ENCODE data around the gene CCDC91. TPM values are rescaled to one million over a fixed set of nuclear protein-coding genes. Genes with fewer than 3 reads are reported as not detected.

Gene CCDC91
- total and polyA plus RNA-seq, 9 of the 15 experiments (the other 6 are each of a cell fraction or from before 2014, with no cell fraction given), result 10.1 to 31.1 (median 26.3) TPM

GRCh38 chr12:28223858-28224257, 33.6 kb downstream of the CCDC91 start (continued):
- no peak for TF ChIP-seq HDGF (IDR thresholded peaks at IDR 0.05)
- no peak for TF ChIP-seq ZNF175 (CRISPR knock-in tag; IDR thresholded peaks at IDR 0.05; ENCODE audit: low read depth)
- TF ChIP-seq PHB2 (IDR thresholded peaks at IDR 0.05; ENCODE audit: low read depth), result no peak
- TF ChIP-seq SAP30 (IDR thresholded peaks at IDR 0.05; ENCODE audit: borderline replicate concordance, insufficient read depth, low read depth, low read length, poor library complexity, severe bottlenecking), result no peak
- no peak for TF ChIP-seq HSF4 (CRISPR knock-in tag; IDR thresholded peaks at IDR 0.05; ENCODE audit: borderline replicate concordance)

- BruUV-seq (replicated peaks), result no TSS peak
- Histone ChIP-seq H3K9ac (ENCODE audit: insufficient read depth in 1 of 2, low read depth in 2 of 2, low read length in 2 of 2) (no peak overlapping the region), H4K20me1 (replicated peaks; ENCODE audit: control insufficient read depth, insufficient read depth, low read length) (no peaks in the 10 kb centered on the region), H3K36me3 (ENCODE audit: control insufficient read depth, insufficient read depth, low read length) (0 out of 3 replicates have a peak, but pooled peaks cover 2% of the 10 kb centered on the region), H3K27me3 (ENCODE audit: control insufficient read depth in 2 of 2, insufficient read depth in 2 of 2, low read length in 2 of 2) (no peaks in the 10 kb centered on the region), H3K4me1 (replicated peaks in 1 of 2; ENCODE audit: control insufficient read depth in 2 of 2, insufficient read depth in 2 of 2, low read length in 2 of 2) (peaks cover 4 to 17% of the 10 kb centered on the region in 2 experiments; a peak in 2 of 5 replicates), H3K4me2 (ENCODE audit: insufficient read depth, low read length) (no peak overlapping the region), H2AFZ (ENCODE audit: low read depth, low read length) (no peak overlapping the region), H3K9me3 (replicated peaks; ENCODE audit: control insufficient read depth, insufficient read depth, low read depth, low read length) (no peaks in the 10 kb centered on the region), H3K4me3 (no peak overlapping the region), H3K79me2 (ENCODE audit: control insufficient read depth, insufficient read depth, low read length) (peaks cover 35% of the 10 kb centered on the region), H3K9me1 (ENCODE audit: control insufficient read depth, insufficient read depth, low read length) (no peaks in the 10 kb centered on the region), H3K27ac (ENCODE audit: extremely low read depth, low read depth, low read length) (no peak overlapping the region)
- in situ Hi-C loops (cut with MboI) (no loop called here), intact Hi-C loops (cut with micrococcal nuclease) (no loop called here)
- ChIA-PET POLR2A (no interaction called here), CTCF (ENCODE audit: low intra/inter-chr PET ratio) (no interaction called here)
- DNase-seq (ENCODE audit: extremely low read depth in 1 of 4, low spot score in 3 of 4) (no peak), ATAC-seq (no peak), FAIRE-seq (no peak)
- TF ChIP-seq CHD2 (IDR thresholded peaks at IDR 0.05; ENCODE audit: low read depth, low read length) (no peak), AFF1 (IDR thresholded peaks at IDR 0.05; ENCODE audit: low read depth in 1 of 2, partially characterized antibody in 2 of 2) (no peak), HOXB6 (CRISPR knock-in tag; IDR thresholded peaks at IDR 0.05; ENCODE audit: borderline replicate concordance) (no peak), ZNF316 (IDR thresholded peaks at IDR 0.05) (peak; percentile 75), ELF2 (CRISPR knock-in tag; IDR thresholded peaks at IDR 0.05) (no peak), MBD2 (IDR thresholded peaks at IDR 0.05; ENCODE audit: borderline replicate concordance, low read depth) (no peak), ZNF695 (CRISPR knock-in tag; IDR thresholded peaks at IDR 0.05) (no peak), E4F1 (CRISPR knock-in tag; IDR thresholded peaks at IDR 0.05; ENCODE audit: borderline replicate concordance) (no peak), C11orf30 (IDR thresholded peaks at IDR 0.05; ENCODE audit: low read depth) (peak; percentile 22; the same call in 1 of the 2 replicates), NR2C1 (IDR thresholded peaks at IDR 0.05) (no peak), NR2C1 (tag; IDR thresholded peaks at IDR 0.05) (no peak), RBM17 (IDR thresholded peaks at IDR 0.05; ENCODE audit: borderline replicate concordance, low read depth, low read length) (no peak), RCOR1 (IDR thresholded peaks at IDR 0.05; ENCODE audit: borderline replicate concordance in 1 of 2, low read depth in 2 of 2, low read length in 2 of 2) (no peak)
Observed at GRCh38 chr12:28226705-28227104, 36.4 kb downstream of the CCDC91 start.
